Kasumi-1 (cell line): ENCODE data around the gene MLST8.

Experiments
- DNase-seq, 2 experiments: peaks; one replicate each; lab custom pipeline; 2025; lab: John Stamatoyannopoulos, UW

Gene MLST8

GRCh38 chr16:2209258-2210008 lies 4.2 kb downstream of the MLST8 start:
- DNase-seq, result no peak

GRCh38 chr16:2210009-2210332 lies 4.7 kb downstream of the MLST8 start:
- DNase-seq, result no peak

- DNase-seq, result no peak
Observed at GRCh38 chr16:2210386-2211365, 5.4 kb downstream of the MLST8 start, which contains the start of gene BRICD5. BRICD5 (minus strand) TSS chr16:2210863; CDS start chr16:2210833, 30 bp downstream.

GRCh38 chr16:2211923-2212347 lies 6.7 kb downstream of the MLST8 start:
- no peak for DNase-seq

- peak in 1 of 2 experiments; percentile 11 for DNase-seq
Observed at GRCh38 chr16:2212362-2213324, 7.4 kb downstream of the MLST8 start.

- no peak for DNase-seq
Observed at GRCh38 chr16:2213817-2214718, 8.8 kb downstream of the MLST8 start.

- no peak for DNase-seq
Observed at GRCh38 chr16:2214719-2214968, 9.4 kb downstream of the MLST8 start, which contains the start of gene PGP. PGP (minus strand) TSS chr16:2214840; CDS start chr16:2214777, 63 bp downstream.

- no peak for DNase-seq
Observed at GRCh38 chr16:2216330-2216729, 11.1 kb downstream of the MLST8 start.

GRCh38 chr16:2223221-2223941 lies 18.1 kb downstream of the MLST8 start, which contains the start of gene E4F1:
E4F1 (plus strand) TSS chr16:2223591; CDS start chr16:2223614, 23 bp downstream.
- DNase-seq, result peak; percentile 90

- no peak for DNase-seq
Observed at GRCh38 chr16:2223942-2224486, 18.8 kb downstream of the MLST8 start.

GRCh38 chr16:2226245-2226793 lies 21.1 kb downstream of the MLST8 start:
- DNase-seq, result no peak

- no peak for DNase-seq
Observed at GRCh38 chr16:2226918-2227317, 21.7 kb downstream of the MLST8 start.

GRCh38 chr16:2228161-2228824 lies 23.0 kb downstream of the MLST8 start:
- no peak for DNase-seq

GRCh38 chr16:2229091-2229490 lies 23.8 kb downstream of the MLST8 start:
- DNase-seq, result no peak

GRCh38 chr16:2229632-2230250 lies 24.5 kb downstream of the MLST8 start:
- DNase-seq, result no peak

- no peak for DNase-seq
Observed at GRCh38 chr16:2230376-2230775, 25.1 kb downstream of the MLST8 start.

GRCh38 chr16:2231016-2231931 lies 26.0 kb downstream of the MLST8 start:
- no peak for DNase-seq
